HG03432 (cell line): ENCODE measurements around the gene NEMP1.
A peak's percentile ranks its signal among the peaks of the same experiment; 100 is the strongest.
"Not testable (repeated sequence)": the region's sequence is repeated elsewhere in the genome, so short reads cannot be mapped to it uniquely, and the experiment has no call there.

Experiments used
- ATAC-seq: cut with Tn5 transposase; IDR thresholded peaks from one replicate; pipeline ENCODE4 v1.9.1; 2021; ENCODE audit warnings: mild to moderate bottlenecking, moderate library complexity; ENCODE audit not compliant: unreplicated experiment

Gene NEMP1

DNA sequence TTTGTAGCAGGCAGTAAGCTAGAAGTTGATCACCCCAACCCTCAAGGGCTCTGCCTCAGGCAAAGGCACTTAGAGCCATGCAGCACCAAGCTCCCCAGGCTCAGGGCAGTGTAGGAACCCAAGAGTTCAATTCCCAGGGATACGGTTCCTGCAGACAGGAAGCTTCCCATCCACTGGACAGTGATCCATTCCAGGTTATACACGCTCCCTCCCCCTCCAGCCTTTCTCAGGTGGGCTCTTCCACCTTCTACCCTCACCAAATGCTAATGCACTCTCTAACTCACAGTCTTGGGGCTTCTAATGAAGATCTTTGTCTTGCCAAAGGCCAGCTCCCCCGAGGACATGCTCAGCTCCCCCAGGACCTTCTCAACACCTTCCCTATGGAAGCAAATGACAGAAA is 41.3 kb downstream of the NEMP1 start:
- ATAC-seq = no peak

DNA sequence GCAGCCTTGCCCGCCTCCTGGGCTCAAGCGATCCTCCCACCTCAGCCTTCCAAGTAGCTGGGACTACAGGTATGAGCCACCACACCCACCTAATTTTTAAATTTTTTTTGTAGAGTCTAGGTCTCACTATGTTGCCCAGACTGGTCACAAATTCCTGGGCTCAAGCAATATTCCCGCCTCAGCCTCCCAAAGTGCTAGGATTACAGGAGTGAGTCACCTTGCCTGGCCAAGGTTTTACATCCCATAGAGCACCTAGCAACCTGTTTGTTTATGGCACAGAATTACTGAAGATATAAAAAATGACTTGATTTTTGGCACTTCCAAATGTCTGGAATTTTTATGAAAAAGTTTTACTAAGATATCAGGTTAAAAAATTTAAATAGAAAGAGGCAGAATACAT is 45.2 kb downstream of the NEMP1 start:
- ATAC-seq = no peak

DNA sequence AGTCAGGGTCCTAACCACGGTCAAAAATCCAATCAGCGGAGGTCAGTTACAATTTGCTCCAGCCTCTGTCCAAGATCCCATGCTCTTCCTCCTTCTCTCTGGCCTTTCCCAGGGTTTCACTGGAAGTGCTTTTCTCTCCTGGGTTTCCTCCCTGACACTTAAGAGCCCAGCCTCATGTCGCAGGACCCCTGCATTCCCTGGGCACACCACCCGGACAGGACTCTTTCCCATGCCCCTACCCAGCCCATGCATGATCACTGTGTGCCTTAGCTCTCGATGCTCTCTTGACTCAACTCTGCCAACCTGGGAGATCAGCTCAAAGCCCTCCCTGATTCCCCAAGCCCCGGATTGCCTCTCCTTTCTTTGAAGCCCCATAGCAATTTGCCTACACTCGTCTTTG is 46.8 kb downstream of the NEMP1 start:
- ATAC-seq = no peak

DNA sequence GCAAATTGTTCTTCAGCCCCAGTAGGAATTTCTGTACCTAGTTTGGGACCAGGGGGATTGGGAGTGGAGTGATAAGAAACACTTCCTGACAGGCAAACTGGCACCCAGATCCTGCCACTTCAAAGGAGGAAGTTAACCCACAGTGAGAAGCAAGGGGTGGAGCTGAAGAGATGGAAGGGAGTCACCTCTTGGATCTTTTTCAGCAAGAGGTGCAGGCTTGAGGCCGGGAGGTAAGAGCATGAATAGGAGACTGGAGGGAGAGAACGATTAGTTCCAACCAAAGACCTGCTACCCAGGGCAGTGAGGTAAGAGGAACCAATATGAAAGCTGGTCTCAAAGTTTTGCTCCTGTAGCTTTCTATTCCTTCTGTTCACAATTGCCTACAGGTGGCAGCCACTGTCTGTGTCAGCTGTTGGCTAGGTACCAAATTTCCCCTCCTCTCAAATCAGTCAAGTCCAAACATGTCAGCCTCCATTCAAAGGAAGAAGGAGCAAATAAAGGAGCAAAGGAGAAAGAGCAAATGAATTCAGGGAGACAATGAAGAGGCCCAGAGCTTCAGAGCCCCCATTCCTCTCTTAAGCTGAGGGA is 47.4 kb downstream of the NEMP1 start:
- ATAC-seq = no peak

DNA sequence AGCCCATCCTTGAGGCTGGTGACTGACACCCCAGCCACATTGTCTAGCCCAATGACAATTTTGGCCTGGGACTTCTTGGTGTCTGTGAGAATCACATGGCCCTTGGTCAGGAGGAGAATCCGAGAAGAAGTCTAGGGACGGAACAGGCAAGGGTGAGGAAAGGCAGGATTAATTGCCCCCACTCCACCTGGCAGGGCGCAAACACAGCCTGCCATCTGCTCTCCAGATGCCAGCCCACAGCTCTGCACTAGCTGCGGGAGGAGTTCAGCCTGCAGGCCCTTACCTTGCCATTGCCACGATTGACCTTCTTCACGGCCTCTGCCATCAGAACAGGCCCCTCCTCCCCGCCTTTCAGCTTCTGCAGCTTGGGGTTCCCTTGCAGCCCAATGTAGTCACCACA is 49.1 kb downstream of the NEMP1 start:
- ATAC-seq = no peak

DNA sequence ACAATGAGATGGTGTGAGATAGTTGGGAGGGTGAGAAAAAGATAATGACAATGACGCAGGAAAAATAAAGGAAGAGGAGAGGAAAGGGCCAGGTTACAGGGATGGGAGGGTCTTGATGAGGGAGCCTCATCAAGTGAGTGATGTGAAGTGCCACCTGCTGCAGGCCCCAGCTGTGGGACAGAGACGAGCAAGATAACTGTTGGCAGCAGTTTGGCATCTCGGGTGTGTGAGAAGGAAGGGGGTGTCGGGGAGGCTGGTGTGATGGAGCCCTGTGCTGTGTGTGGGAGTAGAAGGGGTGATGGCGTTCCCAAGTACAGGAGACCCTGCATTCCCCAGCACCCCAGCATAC is 50.8 kb downstream of the NEMP1 start:
- no peak for ATAC-seq

DNA sequence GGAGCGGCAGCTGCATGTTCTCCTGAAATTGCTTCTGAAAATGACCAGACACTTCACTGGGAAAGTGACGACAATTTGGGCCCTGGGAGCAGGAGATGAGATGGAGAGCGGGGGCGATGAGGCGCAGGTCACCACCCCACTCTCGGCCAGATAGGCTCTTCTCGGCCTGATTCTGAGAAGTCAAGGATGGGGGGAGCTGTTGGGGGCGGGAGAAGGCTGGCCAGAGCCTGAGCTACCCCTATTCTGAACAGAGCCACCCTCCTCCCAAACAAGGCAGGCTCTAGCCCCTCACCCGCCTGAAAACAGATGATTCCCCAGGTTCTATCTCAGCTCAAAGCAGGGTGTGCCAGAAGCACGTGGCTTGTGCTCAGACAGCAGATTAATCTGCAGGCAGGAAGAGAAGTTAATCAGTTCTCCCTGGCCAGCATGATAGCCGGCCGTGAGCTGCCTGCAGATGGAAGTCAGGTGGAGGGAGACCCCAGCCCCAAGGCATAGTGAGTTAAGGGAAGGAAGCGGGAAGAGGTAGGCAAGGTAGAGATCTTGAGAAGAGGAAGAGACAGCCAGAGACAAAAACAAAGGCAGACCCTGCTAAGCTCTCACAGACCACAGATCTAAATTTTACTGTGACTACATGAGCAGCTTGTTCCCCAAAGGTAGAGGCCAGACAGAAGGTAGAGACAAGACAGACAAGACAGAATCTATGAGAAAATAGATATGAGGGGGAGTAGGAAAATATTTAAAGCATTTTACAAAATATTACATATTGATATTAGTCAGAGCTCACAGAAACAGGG is 51.4 kb downstream of the NEMP1 start:
- no peak for ATAC-seq

DNA sequence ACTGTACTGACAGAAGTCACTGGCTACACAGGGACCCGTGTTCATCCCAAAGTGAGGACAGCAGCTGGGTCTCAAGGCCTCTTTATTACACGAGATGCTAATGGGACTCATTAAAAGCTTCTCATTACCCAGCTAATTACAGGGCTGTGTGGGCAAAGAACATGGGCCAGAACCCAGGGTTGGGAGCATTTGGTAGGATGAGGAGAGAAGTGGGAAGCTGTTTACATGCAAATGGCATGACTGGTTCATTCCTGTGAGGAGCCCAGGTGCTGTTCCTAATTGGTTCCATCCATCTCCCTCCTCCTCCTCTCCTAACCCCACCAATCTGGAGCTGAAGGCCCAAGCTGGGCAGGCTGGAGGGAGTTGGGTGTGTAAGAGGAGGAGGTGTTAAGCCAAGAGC is 53.4 kb downstream of the NEMP1 start:
- no peak for ATAC-seq

DNA sequence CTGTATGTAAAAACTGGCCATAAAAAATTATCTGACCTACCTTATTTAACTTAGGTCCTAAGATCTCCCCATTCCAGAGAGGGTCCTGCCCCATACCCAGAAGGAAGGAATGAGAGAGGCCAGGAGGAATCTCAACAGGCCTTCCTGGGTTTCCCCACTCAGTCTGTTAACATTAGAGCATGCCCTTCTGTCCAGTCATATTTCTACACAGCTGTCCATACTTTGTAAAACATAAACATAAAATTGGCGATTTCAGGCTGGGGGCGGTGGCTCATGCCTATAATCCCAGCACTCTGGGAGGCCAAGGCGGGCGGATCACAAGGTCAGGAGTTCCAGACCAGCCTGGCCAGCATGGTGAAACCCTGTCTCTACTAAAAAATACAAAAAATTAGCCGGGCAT is 56.3 kb downstream of the NEMP1 start:
- ATAC-seq = not testable (repeated sequence)

DNA sequence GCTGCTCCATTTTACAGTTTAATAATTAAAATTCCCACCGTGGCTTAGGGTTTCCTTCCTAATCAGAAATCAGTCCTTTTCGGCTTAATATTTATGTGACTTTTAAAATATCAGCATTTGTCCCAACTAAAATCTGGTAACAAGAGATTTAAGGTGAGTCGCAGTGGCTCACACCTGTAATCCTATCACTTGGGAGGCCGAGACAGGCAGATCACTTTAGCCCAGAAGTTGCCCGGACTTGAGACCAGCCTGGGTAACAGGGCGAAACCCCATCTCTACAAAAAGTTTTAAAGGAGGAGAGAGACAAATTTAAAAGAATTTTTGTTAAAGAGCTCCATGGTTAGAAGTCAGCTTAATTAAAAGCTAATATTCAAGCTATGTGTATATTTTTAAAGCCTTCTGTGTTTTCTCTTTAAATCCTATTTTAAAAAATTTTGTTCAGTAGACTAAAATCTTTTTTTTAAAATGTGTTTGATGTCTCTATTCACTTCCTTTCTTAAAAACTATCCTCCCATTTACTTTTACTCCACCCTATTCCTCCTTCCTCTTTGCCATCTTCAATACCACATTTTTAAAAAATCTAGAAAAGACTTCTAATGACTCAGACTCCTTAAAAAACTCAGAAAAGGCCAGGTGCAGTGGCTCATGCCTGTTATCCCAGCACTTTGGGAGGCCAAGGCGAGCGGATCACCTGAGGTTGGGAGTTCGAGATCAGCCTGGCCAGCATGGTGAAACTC is 58.4 kb downstream of the NEMP1 start:
- no peak for ATAC-seq

DNA sequence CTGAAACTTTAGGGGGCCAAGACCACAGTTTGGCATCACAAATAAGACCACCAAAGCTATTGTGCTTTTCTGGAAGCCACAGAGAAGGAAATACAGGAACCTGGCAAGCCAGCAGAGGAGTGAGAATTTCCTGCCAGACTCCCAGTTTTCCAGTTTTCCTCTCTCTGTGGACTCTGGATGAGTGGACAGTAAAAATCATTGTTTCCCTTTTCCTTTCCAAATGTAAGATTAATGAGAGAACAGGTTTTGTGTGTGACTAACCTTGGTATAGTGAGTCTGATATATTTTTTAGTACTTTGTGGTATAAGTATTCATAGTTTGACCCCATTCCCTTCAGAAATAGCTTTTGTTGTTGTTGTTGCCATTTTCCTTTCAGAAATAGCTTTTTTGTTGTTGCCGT is 59.7 kb downstream of the NEMP1 start:
- no peak for ATAC-seq

DNA sequence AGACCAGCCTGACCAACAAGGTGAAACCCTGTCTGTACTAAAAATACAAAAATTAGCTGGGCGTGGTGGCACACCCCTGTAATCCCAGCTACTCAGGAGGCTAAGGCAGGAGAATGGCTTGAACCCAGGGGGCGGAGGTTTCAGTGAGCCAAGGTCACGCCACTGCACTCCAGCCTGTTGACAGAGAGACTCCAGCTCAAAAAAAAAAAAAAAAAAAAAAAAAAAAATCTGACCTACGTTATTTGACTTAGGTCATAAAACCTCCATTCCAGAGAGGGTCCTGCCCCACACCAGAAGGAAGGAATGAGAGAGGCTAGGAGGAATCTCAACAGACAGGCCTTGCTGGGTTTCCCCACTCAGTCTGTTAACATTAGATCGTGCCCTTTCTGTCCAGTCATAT is 60.2 kb downstream of the NEMP1 start:
- not testable (repeated sequence) for ATAC-seq

DNA sequence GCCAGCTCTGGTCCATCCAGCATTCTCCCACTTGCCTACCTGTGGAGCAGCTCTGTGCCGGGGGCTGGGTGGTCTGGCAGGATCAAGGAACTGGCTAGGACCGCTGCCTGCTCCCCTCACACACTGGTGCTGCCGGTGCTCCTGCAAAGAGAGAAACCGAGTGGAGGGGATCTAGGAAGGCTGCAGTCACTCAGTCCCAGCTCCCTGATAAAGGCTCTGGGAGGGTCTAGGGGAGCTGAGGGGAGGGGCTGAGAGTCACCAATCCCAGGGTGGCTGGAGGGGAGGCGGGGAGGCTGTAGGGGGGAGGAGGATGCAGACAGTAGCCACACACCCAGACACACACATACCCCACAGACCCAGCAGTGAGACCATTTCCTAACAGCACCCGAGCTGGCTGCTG is 62.2 kb downstream of the NEMP1 start, which contains the start of gene TAC3:
TAC3 (minus strand) TSS at position 182 of the 400 bp plus-strand sequence. CDS start 732 bp downstream, outside the sequence.
- no peak for ATAC-seq

DNA sequence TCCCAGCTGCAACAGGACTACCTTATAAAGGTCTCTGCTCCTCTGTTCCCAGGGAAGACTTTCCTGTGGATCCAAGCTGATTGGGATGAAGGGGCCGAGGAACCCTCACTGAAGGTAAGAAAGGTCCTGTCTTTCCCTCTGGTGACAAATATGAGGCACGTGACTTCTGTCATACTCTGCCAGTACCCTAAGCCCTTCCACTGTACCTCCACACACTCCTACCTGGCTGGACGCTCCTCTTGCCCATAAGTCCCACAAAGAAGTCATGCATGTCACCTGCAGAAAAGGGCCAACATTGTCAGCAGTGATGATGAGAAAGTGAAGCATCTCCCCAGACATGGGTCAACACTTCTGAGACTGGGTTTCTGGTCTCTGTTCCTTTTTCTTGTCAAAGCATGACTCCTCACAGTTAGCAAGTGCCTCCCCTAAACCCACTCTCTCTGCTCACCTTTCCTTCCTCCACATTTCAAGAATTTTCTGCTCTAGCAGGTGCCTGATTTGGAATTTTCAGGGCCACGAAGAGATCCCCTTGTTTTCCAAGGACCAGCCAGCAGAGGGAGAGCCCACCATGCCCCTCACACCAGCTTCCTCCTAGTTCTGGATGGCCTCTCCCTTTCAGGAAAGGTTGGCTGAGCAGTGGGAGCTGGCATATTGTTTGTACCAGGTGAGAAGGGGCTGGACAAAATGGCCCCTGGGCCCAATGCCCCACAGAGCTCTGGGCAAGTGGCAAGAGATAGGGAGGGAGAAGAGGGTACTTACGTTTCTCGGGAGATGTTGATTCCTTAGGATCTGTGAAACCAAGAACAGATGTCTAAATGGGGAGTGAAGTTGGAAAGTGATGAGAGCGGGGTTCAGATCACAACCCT is 65.8 kb downstream of the NEMP1 start:
- peak; percentile 70 for ATAC-seq

DNA sequence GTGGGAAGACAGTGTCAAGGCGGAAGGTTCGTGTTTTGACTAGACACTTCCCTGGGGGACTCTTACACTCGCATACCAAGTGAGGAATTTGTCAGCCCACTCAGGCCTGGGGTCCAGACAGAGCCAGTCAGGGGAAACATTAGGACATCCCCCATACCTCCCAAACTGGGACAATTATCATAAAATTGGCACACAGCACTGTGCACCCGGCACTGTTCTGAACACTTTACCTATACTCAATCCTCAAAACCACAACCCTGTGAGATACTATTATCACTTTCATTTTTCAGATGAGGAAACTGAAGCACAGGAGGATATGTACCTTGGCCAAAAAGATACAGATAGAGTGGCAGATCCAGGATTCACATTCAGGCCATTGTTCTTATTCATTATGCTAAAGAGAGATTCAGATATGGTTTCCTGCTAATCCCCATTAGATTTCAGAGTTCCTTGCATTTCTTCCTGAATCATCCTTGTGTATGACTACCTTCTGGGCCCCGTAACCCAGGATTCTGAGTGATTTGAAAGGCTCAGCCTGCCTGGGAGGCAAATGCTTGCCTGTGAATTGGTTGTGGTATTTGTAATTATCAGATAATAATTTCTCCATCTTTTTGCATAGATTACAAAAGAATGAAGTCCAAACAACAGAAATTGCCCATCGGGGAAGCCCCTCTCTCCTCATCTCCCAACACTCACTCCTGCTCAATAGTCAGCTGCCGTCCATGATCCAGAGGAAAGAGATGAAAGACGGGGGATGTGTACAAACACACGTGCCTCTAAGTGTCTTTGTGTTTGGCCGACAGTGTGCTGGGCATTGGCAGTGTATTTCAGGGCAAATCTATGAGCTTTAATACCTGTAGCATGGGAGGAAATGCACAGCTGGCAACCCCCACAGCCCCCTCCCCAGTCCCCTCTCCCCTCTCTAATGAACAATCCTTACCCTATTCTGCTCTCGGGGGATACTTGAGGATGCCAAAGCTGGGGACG is 66.9 kb downstream of the NEMP1 start:
- no peak for ATAC-seq

DNA sequence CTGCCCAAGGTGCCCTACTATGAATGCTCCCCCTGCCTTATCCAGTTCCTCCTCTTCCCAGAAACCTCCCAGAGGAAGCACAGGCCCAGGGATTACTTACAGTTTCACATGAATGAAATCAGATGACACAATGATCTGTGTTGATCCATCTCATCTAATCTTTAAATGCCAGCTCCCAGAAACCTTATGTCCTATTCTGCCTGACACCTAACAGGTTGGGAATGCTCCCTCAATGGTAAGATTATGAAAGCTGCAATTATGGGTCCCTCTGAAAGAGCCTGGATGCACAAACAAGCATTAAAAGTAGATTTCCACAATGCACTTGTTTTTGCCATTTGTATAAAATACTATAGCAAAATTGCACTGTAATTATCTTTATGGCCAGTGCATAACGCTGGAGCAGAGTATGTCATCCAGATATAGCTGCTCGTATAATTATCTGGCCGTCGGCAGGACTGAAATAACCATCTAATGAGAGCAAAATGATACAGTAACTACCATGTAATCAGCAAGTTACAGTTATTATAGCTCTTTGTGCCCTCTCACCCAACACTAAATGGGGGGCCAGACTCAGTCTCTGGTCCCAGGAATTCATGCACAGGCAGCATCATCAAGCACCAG is 67.9 kb downstream of the NEMP1 start:
- ATAC-seq = no peak

DNA sequence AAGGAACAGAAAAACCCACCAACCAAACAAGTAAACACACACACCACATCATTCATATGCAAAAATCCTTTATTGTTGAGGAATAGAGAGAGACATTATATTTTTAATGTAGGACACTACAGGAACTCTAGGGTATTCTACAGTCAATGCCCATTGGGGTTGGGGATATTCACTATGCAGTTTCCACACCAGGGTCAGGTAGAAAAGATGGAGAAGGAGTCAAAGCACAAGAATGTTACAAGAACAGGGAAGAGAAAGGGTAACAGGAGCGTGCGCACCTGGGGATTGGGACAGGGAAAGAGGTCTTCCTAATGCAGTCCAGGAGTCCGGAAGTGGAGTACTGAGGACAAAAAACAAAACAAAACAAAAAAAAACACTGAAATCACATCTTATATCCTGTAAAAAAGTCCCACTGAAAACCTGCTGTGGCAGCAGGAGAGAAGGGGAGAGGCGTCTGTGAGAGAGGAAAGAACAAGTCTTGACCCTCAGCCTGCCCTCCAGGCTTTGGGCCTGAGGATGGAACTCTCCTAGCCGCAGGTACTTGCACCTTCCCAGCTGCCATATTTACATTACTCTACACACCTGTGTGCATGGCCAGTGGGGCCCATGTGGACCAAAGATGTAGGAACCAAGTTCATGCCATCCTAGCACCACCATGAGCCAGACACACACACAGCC is 68.5 kb downstream of the NEMP1 start:
- no peak for ATAC-seq

DNA sequence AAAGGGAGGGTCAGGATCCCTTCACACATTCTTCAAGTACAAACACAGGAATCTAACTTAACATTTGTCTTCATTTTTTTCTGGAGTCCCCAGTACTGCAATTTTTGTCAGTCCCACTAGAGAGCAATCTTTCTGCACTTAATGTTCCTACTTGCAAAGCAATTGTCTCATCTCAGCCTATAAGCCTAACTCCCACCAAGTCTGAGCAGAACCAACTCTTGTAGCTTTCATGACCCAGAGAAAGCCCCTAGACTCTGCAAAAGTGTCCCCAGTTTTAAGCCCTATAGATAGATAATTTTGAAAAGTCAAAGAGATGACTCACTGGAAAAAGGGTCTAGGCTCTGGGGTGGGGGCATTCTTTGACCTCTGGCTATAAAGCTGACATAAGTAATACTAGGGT is 70.4 kb downstream of the NEMP1 start:
- no peak for ATAC-seq
